KMS-11 (cell line): ENCODE data around the gene LRRFIP1.

Experiments
- H2AFZ ChIP-seq: fragments of 200-600 bp; sonication (generic); 2 replicates; pipeline ENCODE4 v1.6.1; 2016; ENCODE audit warnings: antibody characterized with exemption, mixed run types, low read depth
- H3K27ac ChIP-seq: fragments of 200-600 bp; sonication (generic); 2 replicates; pipeline ENCODE4 v1.6.1; 2016; ENCODE audit warnings: mild to moderate bottlenecking, mixed run types
- H3K27me3 ChIP-seq: fragments of 200-600 bp; sonication (generic); 2 replicates; pipeline ENCODE4 v1.6.1; 2017; ENCODE audit warnings: mild to moderate bottlenecking, low read depth, mixed run types, moderate library complexity; ENCODE audit not compliant: insufficient read depth
- H3K36me3 ChIP-seq: fragments of 200-600 bp; sonication (generic); 2 replicates; pipeline ENCODE4 v1.6.1; 2017; ENCODE audit warnings: mild to moderate bottlenecking, mixed run types; ENCODE audit not compliant: insufficient read depth
- H3K4me1 ChIP-seq: fragments of 200-600 bp; sonication (generic); 2 replicates; pipeline ENCODE4 v1.6.1; 2016; ENCODE audit warnings: mild to moderate bottlenecking, low read depth, mixed run types; ENCODE audit not compliant: poor library complexity, severe bottlenecking
- H3K4me2 ChIP-seq: fragments of 200-600 bp; sonication (generic); 2 replicates; pipeline ENCODE4 v1.7.0; 2016; ENCODE audit warnings: mild to moderate bottlenecking, mixed run types
- H3K4me3 ChIP-seq: fragments of 200-600 bp; sonication (generic); IDR thresholded peaks from 2 replicates; pipeline ENCODE4 v1.6.1; 2017; ENCODE audit warnings: low read depth, low read length, mixed read lengths; ENCODE audit not compliant: insufficient read depth
- H3K79me2 ChIP-seq: fragments of 200-600 bp; sonication (generic); 2 replicates; pipeline ENCODE4 v1.6.1; 2016; ENCODE audit warnings: low read depth, mixed run types; ENCODE audit not compliant: insufficient read depth
- H3K9ac ChIP-seq: fragments of 200-600 bp; sonication (generic); 2 replicates; pipeline ENCODE4 v1.6.1; 2016; ENCODE audit warnings: mild to moderate bottlenecking, mixed run types
- H4K20me1 ChIP-seq: fragments of 200-600 bp; sonication (generic); 2 replicates; pipeline ENCODE4 v1.6.1; 2016; ENCODE audit warnings: mild to moderate bottlenecking, mixed run types; ENCODE audit not compliant: insufficient read depth
- TF ChIP-seq, protein P1 (sequence below): fragments of 200-600 bp; sonication (generic); conservative IDR thresholded peaks from 2 replicates; pipeline ENCODE4 v1.6.1; 2017; ENCODE audit warnings: low read depth, mild to moderate bottlenecking, antibody characterized with exemption, low read length, moderate library complexity, mixed read lengths

The LRRFIP1 gene

DNA sequence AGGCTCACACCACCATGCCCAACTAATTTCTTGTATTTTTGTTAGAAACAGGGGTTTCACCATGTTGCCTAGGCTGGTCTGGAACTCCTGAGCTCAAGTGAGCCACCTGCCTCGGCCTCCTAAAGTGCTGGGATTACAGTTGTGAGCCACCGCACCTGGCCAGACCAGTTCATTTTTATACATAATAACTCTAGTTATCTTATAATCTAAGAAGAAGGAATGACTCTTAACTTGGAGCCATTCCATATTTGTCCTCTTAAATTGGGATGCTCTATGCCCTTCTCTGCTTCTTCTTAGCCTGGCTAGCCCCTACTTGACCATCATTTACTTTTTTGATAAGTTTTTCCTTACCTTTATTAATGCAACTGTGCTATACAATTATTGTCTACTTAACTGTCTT lies 174.1 kb downstream of the LRRFIP1 start:
- TF ChIP-seq, protein P1, sequence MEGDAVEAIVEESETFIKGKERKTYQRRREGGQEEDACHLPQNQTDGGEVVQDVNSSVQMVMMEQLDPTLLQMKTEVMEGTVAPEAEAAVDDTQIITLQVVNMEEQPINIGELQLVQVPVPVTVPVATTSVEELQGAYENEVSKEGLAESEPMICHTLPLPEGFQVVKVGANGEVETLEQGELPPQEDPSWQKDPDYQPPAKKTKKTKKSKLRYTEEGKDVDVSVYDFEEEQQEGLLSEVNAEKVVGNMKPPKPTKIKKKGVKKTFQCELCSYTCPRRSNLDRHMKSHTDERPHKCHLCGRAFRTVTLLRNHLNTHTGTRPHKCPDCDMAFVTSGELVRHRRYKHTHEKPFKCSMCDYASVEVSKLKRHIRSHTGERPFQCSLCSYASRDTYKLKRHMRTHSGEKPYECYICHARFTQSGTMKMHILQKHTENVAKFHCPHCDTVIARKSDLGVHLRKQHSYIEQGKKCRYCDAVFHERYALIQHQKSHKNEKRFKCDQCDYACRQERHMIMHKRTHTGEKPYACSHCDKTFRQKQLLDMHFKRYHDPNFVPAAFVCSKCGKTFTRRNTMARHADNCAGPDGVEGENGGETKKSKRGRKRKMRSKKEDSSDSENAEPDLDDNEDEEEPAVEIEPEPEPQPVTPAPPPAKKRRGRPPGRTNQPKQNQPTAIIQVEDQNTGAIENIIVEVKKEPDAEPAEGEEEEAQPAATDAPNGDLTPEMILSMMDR = no peak
- Histone ChIP-seq H3K27ac (no peak overlapping the region), H3K4me1 (no peaks in the 10 kb centered on the region), H3K4me2 (no peak overlapping the region), H3K36me3 (no peaks in the 10 kb centered on the region), H4K20me1 (no peaks in the 10 kb centered on the region), H3K9ac (no peak overlapping the region), H2AFZ (no peak overlapping the region), H3K79me2 (no peaks in the 10 kb centered on the region), H3K27me3 (no peaks in the 10 kb centered on the region), H3K4me3 (no peak overlapping the region)

DNA sequence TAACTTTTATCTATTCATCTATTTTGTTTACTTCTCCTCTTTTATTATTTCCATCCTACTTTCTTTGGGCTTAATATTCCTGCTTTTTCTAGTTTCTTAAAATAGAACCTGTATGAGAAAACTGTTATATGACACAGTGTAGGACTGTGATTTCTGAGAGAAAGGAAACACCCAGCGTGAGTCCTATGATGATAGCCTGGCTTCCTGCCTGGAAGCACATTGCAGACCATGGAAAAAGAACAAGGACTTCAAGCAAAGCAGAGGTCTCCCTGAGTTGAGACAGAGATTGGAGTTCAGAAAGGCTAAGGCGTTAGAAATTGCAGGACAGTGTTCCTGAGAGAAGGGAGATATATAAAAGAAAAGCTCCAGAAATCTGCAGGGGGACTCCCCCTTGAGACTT lies 178.9 kb downstream of the LRRFIP1 start:
- no peaks in the 10 kb centered on the region for H3K36me3 ChIP-seq
- H2AFZ ChIP-seq = no peak overlapping the region
- H3K9ac ChIP-seq = no peak overlapping the region
- H4K20me1 ChIP-seq = no peaks in the 10 kb centered on the region
- no peaks in the 10 kb centered on the region for H3K79me2 ChIP-seq
- H3K27me3 ChIP-seq = no peaks in the 10 kb centered on the region
- H3K27ac ChIP-seq = no peak overlapping the region
- H3K4me1 ChIP-seq = no peaks in the 10 kb centered on the region
- no peak overlapping the region for H3K4me3 ChIP-seq
- H3K4me2 ChIP-seq = no peak overlapping the region
- TF ChIP-seq, protein P1 = no peak

DNA sequence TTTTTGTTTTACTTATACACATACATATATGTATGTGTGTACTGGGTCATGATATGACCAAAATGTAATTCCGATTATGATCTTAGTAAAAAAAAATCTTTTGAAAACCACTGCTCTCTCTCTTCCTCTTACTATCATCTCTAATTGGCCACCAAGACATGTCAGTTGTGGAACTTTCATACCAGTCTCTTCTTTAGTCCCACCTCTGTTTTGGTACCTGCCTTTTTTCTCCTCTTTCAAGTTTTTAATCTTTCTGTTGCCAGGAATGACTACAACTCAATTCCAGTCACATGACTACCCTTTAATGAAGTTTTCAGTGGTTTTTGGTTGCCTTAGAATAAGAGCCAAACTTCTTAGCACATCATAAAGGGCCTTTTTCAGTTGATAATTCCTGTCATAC lies 188.2 kb downstream of the LRRFIP1 start:
- no peak overlapping the region for H3K4me2 ChIP-seq
- no peaks in the 10 kb centered on the region for H3K79me2 ChIP-seq
- H3K9ac ChIP-seq = no peak overlapping the region
- no peak overlapping the region for H3K27ac ChIP-seq
- H3K4me1 ChIP-seq = no peaks in the 10 kb centered on the region
- H4K20me1 ChIP-seq = no peaks in the 10 kb centered on the region
- no peaks in the 10 kb centered on the region for H3K27me3 ChIP-seq
- H2AFZ ChIP-seq = no peak overlapping the region
- no peak overlapping the region for H3K4me3 ChIP-seq
- H3K36me3 ChIP-seq = no peaks in the 10 kb centered on the region
- TF ChIP-seq, protein P1 = no peak

DNA sequence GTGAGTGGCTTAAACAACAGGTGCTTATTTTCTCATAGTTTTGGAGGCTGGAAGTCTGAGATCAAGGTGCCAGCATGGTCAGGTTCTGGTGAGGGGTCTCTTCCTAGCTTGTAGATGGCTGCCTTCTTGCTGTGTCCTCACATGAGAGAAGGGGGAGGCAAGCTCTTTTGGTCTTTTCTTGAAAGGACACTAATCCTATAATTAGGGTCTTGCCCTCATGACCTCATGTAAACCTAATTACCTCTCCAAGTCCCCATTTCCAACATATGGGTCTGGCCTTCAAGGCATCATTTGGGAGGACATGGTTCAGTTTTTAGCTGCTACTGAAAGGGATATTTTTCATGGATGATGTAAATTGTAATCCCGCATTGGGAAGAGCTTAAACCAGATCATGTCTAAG lies 189.1 kb downstream of the LRRFIP1 start:
- TF ChIP-seq, protein P1 = no peak

More for the DNA sequence above, 189.1 kb downstream of the LRRFIP1 start:
- Histone ChIP-seq H3K9ac (no peak overlapping the region), H3K4me1 (no peaks in the 10 kb centered on the region), H3K36me3 (no peaks in the 10 kb centered on the region), H3K79me2 (no peaks in the 10 kb centered on the region), H3K27me3 (no peaks in the 10 kb centered on the region), H4K20me1 (no peaks in the 10 kb centered on the region), H2AFZ (no peak overlapping the region), H3K4me2 (no peak overlapping the region), H3K4me3 (no peak overlapping the region), H3K27ac (no peak overlapping the region)
